ENCODE data around the gene ZNF335. TPM values are rescaled to one million over a fixed set of nuclear protein-coding genes. Genes with fewer than 3 reads are reported as not detected.

The ZNF335 gene
- total RNA-seq, 1 donor from 2014 or later: 31.6 TPM

- Mint-ChIP-seq H3K9me3 (no peaks in the 10 kb centered on the region), H3K27me3 (ENCODE audit: low read depth) (no peaks in the 10 kb centered on the region), H3K4me3 (peak within 1 kb of the TSS; percentile 76), H3K36me3 (peaks cover 17% of the 10 kb centered on the region), H3K4me1 (peaks cover 8% of the 10 kb centered on the region), H3K27ac (peak within 1 kb of the TSS; percentile 94)
- no peak for TF ChIP-seq CTCF (IDR thresholded peaks at IDR 0.05; ENCODE audit: unreplicated experiment)
- DNase-seq (ENCODE audit: low spot score in 2 of 2, unreplicated experiment in 2 of 2): peak; percentile 60 to 75
Measured at GRCh38 chr20:45911486-45912343, 60.3 kb downstream of the ZNF335 start, which contains the start of gene PLTP. PLTP (minus strand) TSS chr20:45912155; CDS start chr20:45911452, 703 bp downstream.

- no peaks in the 10 kb centered on the region for H3K27me3 Mint-ChIP-seq (ENCODE audit: low read depth)
- peaks cover 21% of the 10 kb centered on the region for H3K36me3 Mint-ChIP-seq
- peaks cover 8% of the 10 kb centered on the region for H3K4me1 Mint-ChIP-seq
- no peaks in the 10 kb centered on the region for H3K9me3 Mint-ChIP-seq
- peak overlapping the region; percentile 94 for H3K27ac Mint-ChIP-seq
- peak overlapping the region; percentile 76 for H3K4me3 Mint-ChIP-seq
- peak; percentile 93 to 98 for DNase-seq (ENCODE audit: low spot score in 2 of 2, unreplicated experiment in 2 of 2)
- TF ChIP-seq CTCF (IDR thresholded peaks at IDR 0.05; ENCODE audit: unreplicated experiment): no peak
Measured at GRCh38 chr20:45910670-45911485, 61.1 kb downstream of the ZNF335 start.

- H3K4me3 Mint-ChIP-seq: peak overlapping the region; percentile 76
- no peaks in the 10 kb centered on the region for H3K9me3 Mint-ChIP-seq
- no peaks in the 10 kb centered on the region for H3K27me3 Mint-ChIP-seq (ENCODE audit: low read depth)
- peak overlapping the region; percentile 94 for H3K27ac Mint-ChIP-seq
- peaks cover 25% of the 10 kb centered on the region for H3K36me3 Mint-ChIP-seq
- H3K4me1 Mint-ChIP-seq: peaks cover 8% of the 10 kb centered on the region
- no peak for DNase-seq (ENCODE audit: low spot score in 2 of 2, unreplicated experiment in 2 of 2)
- no peak for TF ChIP-seq CTCF (IDR thresholded peaks at IDR 0.05; ENCODE audit: unreplicated experiment)
Measured at GRCh38 chr20:45909817-45910669, 62.0 kb downstream of the ZNF335 start.

- TF ChIP-seq CTCF (IDR thresholded peaks at IDR 0.05; ENCODE audit: unreplicated experiment): no peak
- H3K9me3 Mint-ChIP-seq: no peaks in the 10 kb centered on the region
- DNase-seq (ENCODE audit: low spot score in 2 of 2, unreplicated experiment in 2 of 2): no peak
- H3K36me3 Mint-ChIP-seq: peaks cover 25% of the 10 kb centered on the region
- no peak overlapping the region for H3K27ac Mint-ChIP-seq
- H3K4me1 Mint-ChIP-seq: peaks cover 8% of the 10 kb centered on the region
- H3K4me3 Mint-ChIP-seq: no peak overlapping the region
- H3K27me3 Mint-ChIP-seq (ENCODE audit: low read depth): no peaks in the 10 kb centered on the region
Measured at GRCh38 chr20:45909336-45909808, 62.6 kb downstream of the ZNF335 start.

GRCh38 chr20:45908084-45908483, 63.9 kb downstream of the ZNF335 start:
- Mint-ChIP-seq H3K36me3 (peaks cover 27% of the 10 kb centered on the region), H3K27ac (no peak overlapping the region), H3K4me3 (no peak overlapping the region), H3K4me1 (peaks cover 8% of the 10 kb centered on the region), H3K27me3 (ENCODE audit: low read depth) (no peaks in the 10 kb centered on the region), H3K9me3 (no peaks in the 10 kb centered on the region)
- TF ChIP-seq CTCF (IDR thresholded peaks at IDR 0.05; ENCODE audit: unreplicated experiment): no peak
- no peak for DNase-seq (ENCODE audit: low spot score in 2 of 2, unreplicated experiment in 2 of 2)

Measured in mesothelial cell of epicardium (in vitro differentiated cells).